H9 (cell line): ENCODE results near the gene DMD. TPM values are rescaled to one million over a fixed set of nuclear protein-coding genes. Genes with fewer than 3 reads are reported as not detected.

Source experiments
- DNase-seq: peaks from one replicate; pipeline ENCODE4 v3.0.0-alpha.2; 2017
- H2AFZ ChIP-seq: one replicate; pipeline ENCODE4 v1.6.1; 2013; ENCODE audit warnings: mild to moderate bottlenecking, low read length, control low read depth, moderate library complexity
- H2AK5ac ChIP-seq: 2 replicates; pipeline ENCODE4 v1.6.1; 2013; ENCODE audit warnings: low read length, control low read depth, mixed read lengths; ENCODE audit not compliant: insufficient read length
- H2BK120ac ChIP-seq: one replicate; pipeline ENCODE4 v1.6.1; 2013; ENCODE audit warnings: low read depth, mild to moderate bottlenecking, low read length, control low read depth, inconsistent platforms; ENCODE audit not compliant: poor library complexity, severe bottlenecking
- H2BK12ac ChIP-seq: 2 replicates; pipeline ENCODE4 v1.6.1; 2013; ENCODE audit warnings: low read length, control low read depth, mixed read lengths, low read depth; ENCODE audit not compliant: insufficient read length
- H2BK15ac ChIP-seq: 2 replicates; pipeline ENCODE4 v1.6.1; 2013; ENCODE audit warnings: low read depth, low read length, control low read depth
- H2BK20ac ChIP-seq: one replicate; pipeline ENCODE4 v1.6.1; 2013; ENCODE audit warnings: low read depth, mild to moderate bottlenecking, low read length, control low read depth, inconsistent platforms; ENCODE audit not compliant: poor library complexity, severe bottlenecking
- H2BK5ac ChIP-seq: 2 replicates; pipeline ENCODE4 v1.6.1; 2013; ENCODE audit warnings: low read length, control low read depth, mixed read lengths; ENCODE audit not compliant: insufficient read length
- H3K14ac ChIP-seq: 2 replicates; pipeline ENCODE4 v1.6.1; 2013; ENCODE audit warnings: low read length, control low read depth; ENCODE audit not compliant: insufficient read depth
- H3K18ac ChIP-seq: 2 replicates; pipeline ENCODE4 v1.6.1; 2013; ENCODE audit warnings: low read depth, mild to moderate bottlenecking, mixed read lengths, low read length, control low read depth; ENCODE audit not compliant: insufficient read length
- H3K23ac ChIP-seq: 2 replicates; pipeline ENCODE4 v1.6.1; 2013; ENCODE audit warnings: low read length, control low read depth, mixed read lengths, low read depth; ENCODE audit not compliant: insufficient read length
- H3K23me2 ChIP-seq: 2 replicates; pipeline ENCODE4 v1.6.1; 2013; ENCODE audit warnings: low read depth, mild to moderate bottlenecking, mixed read lengths, low read length, control low read depth; ENCODE audit not compliant: insufficient read length, poor library complexity, severe bottlenecking
- H3K27ac ChIP-seq: 2 replicates; pipeline ENCODE4 v1.5.1; 2013; ENCODE audit warnings: low read length, control low read depth, mixed read lengths, low read depth; ENCODE audit not compliant: insufficient read length
- H3K27me3 ChIP-seq: 2 replicates; pipeline ENCODE4 v1.6.1; 2013; ENCODE audit warnings: low read length, control low read depth, inconsistent platforms; ENCODE audit not compliant: insufficient read depth
- H3K4ac ChIP-seq: 2 replicates; pipeline ENCODE4 v1.6.1; 2013; ENCODE audit warnings: low read depth, mild to moderate bottlenecking, control low read depth, inconsistent platforms, low read length, moderate library complexity
- H3K4me1 ChIP-seq: 2 replicates; pipeline ENCODE4 v1.6.1; 2013; ENCODE audit warnings: low read length, control low read depth, inconsistent platforms; ENCODE audit not compliant: insufficient read depth
- H3K4me2 ChIP-seq: 2 replicates; pipeline ENCODE4 v1.6.1; 2013; ENCODE audit warnings: low read length, control low read depth, mixed read lengths; ENCODE audit not compliant: insufficient read length, insufficient read depth
- H3K56ac ChIP-seq: 2 replicates; pipeline ENCODE4 v1.6.1; 2013; ENCODE audit warnings: low read depth, mild to moderate bottlenecking, mixed read lengths, low read length, control low read depth; ENCODE audit not compliant: insufficient read length
- H3K79me1 ChIP-seq: 2 replicates; pipeline ENCODE4 v1.6.1; 2013; ENCODE audit warnings: low read depth, mild to moderate bottlenecking, moderate library complexity, low read length, control low read depth, inconsistent platforms; ENCODE audit not compliant: insufficient read depth, poor library complexity, severe bottlenecking
- H3K79me2 ChIP-seq: 2 replicates; pipeline ENCODE4 v1.6.1; 2013; ENCODE audit warnings: low read length, control low read depth, inconsistent platforms; ENCODE audit not compliant: insufficient read depth
- H3K9ac ChIP-seq: 2 replicates; pipeline ENCODE4 v1.6.1; 2013; ENCODE audit warnings: low read length, control low read depth, mixed read lengths; ENCODE audit not compliant: insufficient read length; ENCODE audit errors: extremely low read depth
- H3K9me3 ChIP-seq: one replicate; pipeline ENCODE4 v1.6.1; 2013; ENCODE audit warnings: low read depth, low read length, inconsistent platforms; ENCODE audit not compliant: control insufficient read depth
- H3T11ph ChIP-seq: one replicate; pipeline ENCODE4 v1.6.1; 2013; ENCODE audit warnings: mild to moderate bottlenecking, low read length, control low read depth, inconsistent platforms
- H4K20me1 ChIP-seq: one replicate; pipeline ENCODE4 v1.6.1; 2013; ENCODE audit not compliant: control insufficient read depth, insufficient read length, insufficient read depth
- H4K5ac ChIP-seq: 2 replicates; pipeline ENCODE4 v1.6.1; 2013; ENCODE audit warnings: low read depth, mild to moderate bottlenecking, mixed read lengths, low read length, control low read depth; ENCODE audit not compliant: insufficient read length
- H4K8ac ChIP-seq: replicated peaks from 2 replicates; pipeline ENCODE4 v1.6.1; 2013; ENCODE audit warnings: low read length, control low read depth, mixed read lengths, low read depth; ENCODE audit not compliant: insufficient read length
- H4K91ac ChIP-seq: 2 replicates; pipeline ENCODE4 v1.6.1; 2013; ENCODE audit warnings: low read depth, mild to moderate bottlenecking, moderate library complexity, mixed read lengths, low read length, control low read depth; ENCODE audit not compliant: insufficient read length
- H3K27ac Mint-ChIP-seq, 3 experiments: 2 replicates in 2 of 3; 3 replicates in 1 of 3; pipeline ENCODE4 v1.8.0; 2020 to 2021; ENCODE audit warnings: mixed read lengths in 3 of 3, mild to moderate bottlenecking in 1 of 3, moderate library complexity in 1 of 3
- H3K27me3 Mint-ChIP-seq: 2 replicates; pipeline ENCODE4 v1.8.0; 2021; ENCODE audit warnings: low read depth, mild to moderate bottlenecking, moderate library complexity, mixed read lengths
- H3K36me3 Mint-ChIP-seq, 3 experiments: 2 replicates in 2 of 3; 3 replicates in 1 of 3; pipeline ENCODE4 v1.8.0; 2020 to 2021; ENCODE audit warnings: low read depth in 3 of 3, mixed read lengths in 3 of 3; ENCODE audit not compliant: insufficient read depth in 1 of 3
- H3K4me1 Mint-ChIP-seq, 2 experiments: 2 replicates each; pipeline ENCODE4 v1.8.0; 2020; ENCODE audit warnings: mixed read lengths in 2 of 2
- H3K4me3 Mint-ChIP-seq, 2 experiments: 2 replicates in 1 of 2; 3 replicates in 1 of 2; pipeline ENCODE4 v1.8.0; 2020 to 2021; ENCODE audit warnings: mild to moderate bottlenecking in 2 of 2, mixed read lengths in 2 of 2, moderate library complexity in 1 of 2
- H3K9me3 Mint-ChIP-seq, 2 experiments: 2 replicates in 1 of 2; 3 replicates in 1 of 2; pipeline ENCODE4 v1.8.0; 2020; ENCODE audit warnings: mild to moderate bottlenecking in 2 of 2, mixed read lengths in 2 of 2, moderate library complexity in 1 of 2
- WGBS: extraction: QIAGEN DNeasy Blood & Tissue Kit; methylation state at CpG from one replicate; pipeline ENCODE4 v1.1.7; 2013; ENCODE audit warnings: missing lambda C conversion rate, low lambda C conversion rate, mixed read lengths; ENCODE audit not compliant: insufficient read length; ENCODE audit errors: extremely low coverage; 5-methylcytosine and 5-hydroxymethylcytosine counted together
- total RNA-seq: library from RNA; stranded (reverse); gene quantifications from 2 replicates; pipeline ENCODE4 v1.2.1, GENCODE V29; 2021
- TF ChIP-seq, protein P1 (sequence below): fragments of 200-600 bp; sonication (generic); conservative IDR thresholded peaks from 3 replicates; pipeline ENCODE4 v1.8.0; 2021; ENCODE audit warnings: antibody characterized with exemption, mild to moderate bottlenecking

Gene DMD
- total RNA-seq, 1 experiment from 2014 or later: 3.8 TPM

DNA sequence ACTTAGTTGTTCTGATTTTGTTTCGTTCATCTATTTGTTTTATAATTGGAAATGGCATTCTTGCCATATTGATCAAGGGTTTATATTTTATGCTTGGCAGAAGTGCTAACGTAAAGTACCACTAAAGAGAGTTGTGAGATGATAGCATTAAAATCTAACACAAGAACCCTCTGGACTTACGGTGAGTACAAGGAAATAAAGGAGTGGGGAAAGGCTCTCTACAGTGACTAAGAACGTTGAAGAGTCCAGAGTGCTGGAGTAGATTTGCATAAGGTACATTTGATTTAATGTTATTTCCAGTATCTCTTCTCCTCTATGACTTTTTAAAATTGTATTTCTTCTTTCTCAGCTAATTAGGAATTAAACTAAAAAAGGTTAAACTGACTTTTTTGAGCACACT lies 612.6 kb downstream of the DMD start:
- Histone ChIP-seq H2BK15ac (no peak overlapping the region), H3T11ph (no peak overlapping the region), H3K27me3 (no peaks in the 10 kb centered on the region), H3K23me2 (no peaks in the 10 kb centered on the region), H2BK20ac (no peak overlapping the region), H4K8ac (no peak overlapping the region), H3K79me1 (no peaks in the 10 kb centered on the region), H3K23ac (no peak overlapping the region), H3K14ac (no peak overlapping the region), H4K5ac (no peak overlapping the region), H3K18ac (no peak overlapping the region), H3K79me2 (no peaks in the 10 kb centered on the region), H4K91ac (no peak overlapping the region), H3K9ac (no peak overlapping the region), H3K9me3 (no peaks in the 10 kb centered on the region), H2AK5ac (no peak overlapping the region), H3K4ac (no peak overlapping the region), H2AFZ (no peak overlapping the region), H2BK12ac (no peak overlapping the region), H3K27ac (no peak overlapping the region), H2BK5ac (no peak overlapping the region), H2BK120ac (no peak overlapping the region), H4K20me1 (no peaks in the 10 kb centered on the region), H3K4me1 (no peaks in the 10 kb centered on the region), H3K56ac (no peak overlapping the region), H3K4me2 (no peak overlapping the region)
- Mint-ChIP-seq H3K27me3 (no peaks in the 10 kb centered on the region), H3K36me3 (no peaks in the 10 kb centered on the region), H3K4me1 (peaks cover 0 to 3% of the 10 kb centered on the region in 2 experiments; a peak in 2 of 4 replicates), H3K9me3 (peaks cover 6 to 29% of the 10 kb centered on the region in 2 experiments; a peak in 4 of 5 replicates), H3K4me3 (no peak overlapping the region), H3K27ac (no peak overlapping the region)
- DNase-seq: no peak
- TF ChIP-seq, protein P1, sequence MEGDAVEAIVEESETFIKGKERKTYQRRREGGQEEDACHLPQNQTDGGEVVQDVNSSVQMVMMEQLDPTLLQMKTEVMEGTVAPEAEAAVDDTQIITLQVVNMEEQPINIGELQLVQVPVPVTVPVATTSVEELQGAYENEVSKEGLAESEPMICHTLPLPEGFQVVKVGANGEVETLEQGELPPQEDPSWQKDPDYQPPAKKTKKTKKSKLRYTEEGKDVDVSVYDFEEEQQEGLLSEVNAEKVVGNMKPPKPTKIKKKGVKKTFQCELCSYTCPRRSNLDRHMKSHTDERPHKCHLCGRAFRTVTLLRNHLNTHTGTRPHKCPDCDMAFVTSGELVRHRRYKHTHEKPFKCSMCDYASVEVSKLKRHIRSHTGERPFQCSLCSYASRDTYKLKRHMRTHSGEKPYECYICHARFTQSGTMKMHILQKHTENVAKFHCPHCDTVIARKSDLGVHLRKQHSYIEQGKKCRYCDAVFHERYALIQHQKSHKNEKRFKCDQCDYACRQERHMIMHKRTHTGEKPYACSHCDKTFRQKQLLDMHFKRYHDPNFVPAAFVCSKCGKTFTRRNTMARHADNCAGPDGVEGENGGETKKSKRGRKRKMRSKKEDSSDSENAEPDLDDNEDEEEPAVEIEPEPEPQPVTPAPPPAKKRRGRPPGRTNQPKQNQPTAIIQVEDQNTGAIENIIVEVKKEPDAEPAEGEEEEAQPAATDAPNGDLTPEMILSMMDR: no peak
- WGBS: no CpG with 5 or more reads among the region's 4 CpGs
